Activated CD4-positive, alpha-beta T cell treated with anti-CD3 and anti-CD28 coated beads, Interleukin-2, amount 50 U/mL, for 16 hours (primary cell): ENCODE results near the gene GRN.
A peak's percentile ranks its signal among the peaks of the same experiment; 100 is the strongest.
"Not testable (repeated sequence)": the region's sequence is repeated elsewhere in the genome, so short reads cannot be mapped to it uniquely, and the experiment has no call there.

Experiments
- DNase-seq: peaks from one replicate; pipeline ENCODE4 v3.0.0-alpha.2; 2020

Gene GRN

GRCh38 chr17:44362949-44363612 is 18.0 kb downstream of the GRN start:
- DNase-seq: no peak

GRCh38 chr17:44363613-44364159 is 18.6 kb downstream of the GRN start, which contains the start of gene FAM171A2:
TSS of gene FAM171A2 (minus strand) at chr17:44363853. CDS start at chr17:44363714, 139 bp downstream.
- DNase-seq: peak; percentile 54

- not testable (repeated sequence) for DNase-seq
Observed at GRCh38 chr17:44365051-44365450, 19.9 kb downstream of the GRN start.

GRCh38 chr17:44367231-44367979 is 22.3 kb downstream of the GRN start:
- DNase-seq: no peak

GRCh38 chr17:44368391-44369243 is 23.5 kb downstream of the GRN start:
- DNase-seq: not testable (repeated sequence)

- not testable (repeated sequence) for DNase-seq
Observed at GRCh38 chr17:44369414-44370023, 24.4 kb downstream of the GRN start.

GRCh38 chr17:44372036-44372435 is 26.9 kb downstream of the GRN start:
- DNase-seq: no peak

- DNase-seq: no peak
Observed at GRCh38 chr17:44374306-44375195, 29.4 kb downstream of the GRN start.

- no peak for DNase-seq
Observed at GRCh38 chr17:44375196-44376017, 30.3 kb downstream of the GRN start.

- peak; percentile 17 for DNase-seq
Observed at GRCh38 chr17:44376124-44376523, 31.0 kb downstream of the GRN start.

GRCh38 chr17:44376779-44377178 is 31.7 kb downstream of the GRN start:
- DNase-seq: no peak

- DNase-seq: no peak
Observed at GRCh38 chr17:44378171-44378705, 33.1 kb downstream of the GRN start.

GRCh38 chr17:44379887-44380286 is 34.8 kb downstream of the GRN start:
- no peak for DNase-seq

GRCh38 chr17:44380767-44381166 is 35.7 kb downstream of the GRN start:
- no peak for DNase-seq

GRCh38 chr17:44381810-44382305 is 36.8 kb downstream of the GRN start:
- DNase-seq: no peak

- DNase-seq: no peak
Observed at GRCh38 chr17:44382917-44383316, 37.8 kb downstream of the GRN start.

- no peak for DNase-seq
Observed at GRCh38 chr17:44383363-44383762, 38.3 kb downstream of the GRN start.

GRCh38 chr17:44383861-44384260 is 38.8 kb downstream of the GRN start:
- DNase-seq: no peak

GRCh38 chr17:44384281-44384822 is 39.2 kb downstream of the GRN start:
- DNase-seq: no peak

- DNase-seq: no peak
Observed at GRCh38 chr17:44384823-44385286, 39.8 kb downstream of the GRN start.
